HL-60 (cell line): Measurements from ENCODE around the gene VPS35.

ENCODE experiments used
- CTCF ChIP-seq: IDR thresholded peaks from one replicate; pipeline ENCODE4 v1.5.1; 2011; ENCODE audit warnings: low read length, control low read depth, inconsistent platforms; ENCODE audit not compliant: insufficient read depth
- GABPA ChIP-seq: IDR thresholded peaks from 2 replicates; pipeline ENCODE4 v1.6.1; 2012; ENCODE audit warnings: low read depth
- POLR2AphosphoS5 ChIP-seq: IDR thresholded peaks from 2 replicates; pipeline ENCODE4 v1.6.1; 2012; ENCODE audit warnings: low read depth
- REST ChIP-seq: IDR thresholded peaks from 2 replicates; pipeline ENCODE4 v1.6.1; 2012; ENCODE audit warnings: low read depth; ENCODE audit not compliant: insufficient replicate concordance

DNA sequence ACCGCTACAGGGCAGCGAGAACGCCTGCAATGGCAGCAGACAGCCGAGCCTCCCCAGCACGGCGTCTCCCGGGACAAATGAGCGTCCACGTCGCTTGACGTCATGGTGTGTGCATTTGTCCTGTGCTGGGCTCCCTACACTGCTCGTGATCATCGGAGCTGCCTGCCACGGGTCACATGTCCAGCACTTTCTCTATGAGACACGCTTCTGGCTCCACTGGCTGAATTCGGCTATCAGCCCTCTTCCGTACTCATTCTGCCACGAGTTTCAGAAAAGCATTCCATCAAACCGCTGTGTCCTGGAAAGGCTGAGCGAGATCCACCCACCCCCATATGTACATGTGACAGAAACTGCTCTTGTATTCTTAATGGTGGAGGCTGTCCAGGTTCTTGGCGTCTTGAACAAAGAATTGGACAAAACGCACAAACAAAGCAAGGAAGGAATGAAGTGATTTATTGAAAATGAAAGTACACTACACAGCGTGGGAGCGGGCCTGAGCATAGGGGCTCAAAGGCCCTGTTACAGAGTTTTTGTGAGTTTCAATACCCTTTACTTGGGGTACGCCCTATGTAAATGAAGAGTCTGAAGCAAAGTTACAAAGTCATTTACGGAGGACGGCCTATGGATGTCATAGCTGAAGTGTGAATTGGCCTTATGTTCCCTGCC lies 39.3 kb downstream of the VPS35 start:
- no peak for TF ChIP-seq CTCF
- TF ChIP-seq POLR2AphosphoS5: no peak
- no peak for TF ChIP-seq GABPA
- no peak for TF ChIP-seq REST
